H1 (cell line): Measurements from ENCODE around the gene RPTOR. TPM values are rescaled to one million over a fixed set of nuclear protein-coding genes. Genes with fewer than 3 reads are reported as not detected.
A peak's percentile ranks its signal among the peaks of the same experiment; 100 is the strongest.

ENCODE experiments used
- CTCF ChIA-PET: fragments of 300-600 bp; sonication (Branson Sonifier 250); formaldehyde crosslinking; loops from one replicate; lab custom pipeline; 2021; ENCODE audit not compliant: partially characterized antibody; lab: Charles Lee
- POLR2A ChIA-PET: fragments of 300-600 bp; sonication (Branson Sonifier 250); formaldehyde crosslinking; loops from one replicate; lab custom pipeline; 2021; ENCODE audit warnings: inconsistent platforms; ENCODE audit not compliant: partially characterized antibody; lab: Charles Lee
- DNase-seq, 2 experiments: peaks; one replicate each; pipeline versions ENCODE4 v3.0.0 to v3.0.0-alpha.2; 2010 to 2022; ENCODE audit warnings: low spot score in 2 of 2, low read depth in 1 of 2, mixed read lengths in 1 of 2
- FAIRE-seq: peaks from 2 replicates; lab custom pipeline; 2011; peaks lifted over from hg19 to GRCh38; lab: Jason Lieb, UNC
- H2AFZ ChIP-seq: 2 replicates; pipeline ENCODE4 v1.8.1; 2012; ENCODE audit warnings: low read length, inconsistent platforms
- H2AK5ac ChIP-seq: 2 replicates; pipeline ENCODE4 v1.6.1; 2013; ENCODE audit warnings: low read depth, low read length
- H2BK120ac ChIP-seq: replicated peaks from 2 replicates; pipeline ENCODE3; 2013; ENCODE audit warnings: low read depth, low read length, inconsistent platforms
- H2BK12ac ChIP-seq: 2 replicates; pipeline ENCODE4 v1.6.1; 2013; ENCODE audit warnings: low read depth, low read length
- H2BK15ac ChIP-seq: 2 replicates; pipeline ENCODE4 v1.6.1; 2013; ENCODE audit warnings: low read length
- H2BK20ac ChIP-seq: 2 replicates; pipeline ENCODE4 v1.6.1; 2013; ENCODE audit warnings: low read length
- H2BK5ac ChIP-seq: 2 replicates; pipeline ENCODE4 v1.6.1; 2013; ENCODE audit warnings: low read depth, low read length
- H3K14ac ChIP-seq: 2 replicates; pipeline ENCODE4 v1.6.1; 2013; ENCODE audit warnings: inconsistent platforms; ENCODE audit not compliant: insufficient read length
- H3K18ac ChIP-seq: 2 replicates; pipeline ENCODE4 v1.6.1; 2013; ENCODE audit warnings: low read length; ENCODE audit errors: extremely low read depth
- H3K23ac ChIP-seq: 2 replicates; pipeline ENCODE4 v1.6.1; 2013; ENCODE audit warnings: inconsistent platforms; ENCODE audit not compliant: insufficient read length
- H3K23me2 ChIP-seq: 2 replicates; pipeline ENCODE4 v1.6.1; 2013; ENCODE audit warnings: low read depth, low read length
- H3K27ac ChIP-seq: 2 replicates; pipeline ENCODE4 v1.6.1; 2011; ENCODE audit warnings: low read depth, low read length, inconsistent platforms
- H3K27me3 ChIP-seq, 4 experiments: replicated peaks in 1 of 4; 1 replicate in 1 of 4; 2 replicates in 3 of 4; pipeline versions ENCODE4 v1.6.1 to v1.8.1; 2011 to 2013; ENCODE audit warnings: low read length in 3 of 4, mild to moderate bottlenecking in 3 of 4, inconsistent platforms in 2 of 4, mixed read lengths in 2 of 4, moderate library complexity in 1 of 4; ENCODE audit not compliant: control insufficient read depth in 3 of 4, insufficient read depth in 3 of 4; ENCODE audit errors: extremely low read depth in 1 of 4
- H3K36me3 ChIP-seq, 4 experiments: 2 replicates each; pipeline versions ENCODE4 v1.6.1 to v1.8.1; 2011 to 2013; ENCODE audit warnings: mild to moderate bottlenecking in 4 of 4, low read length in 3 of 4, moderate library complexity in 2 of 4, control low read depth in 1 of 4, inconsistent platforms in 1 of 4; ENCODE audit not compliant: insufficient read depth in 4 of 4, control insufficient read depth in 2 of 4
- H3K4ac ChIP-seq: replicated peaks from 2 replicates; pipeline ENCODE3; 2013; ENCODE audit warnings: low read length, low read depth, mixed read lengths, inconsistent platforms; ENCODE audit not compliant: insufficient read length
- H3K4me1 ChIP-seq, 4 experiments: replicated peaks in 1 of 4; 1 replicate in 1 of 4; 2 replicates in 3 of 4; pipeline versions ENCODE4 v1.6.1 to v1.8.1; 2011 to 2013; ENCODE audit warnings: low read length in 3 of 4, inconsistent platforms in 2 of 4, mixed read lengths in 1 of 4; ENCODE audit not compliant: insufficient read depth in 4 of 4, control insufficient read depth in 3 of 4
- H3K4me2 ChIP-seq, 2 experiments: 2 replicates each; pipeline versions ENCODE4 v1.6.1 to v1.8.1; 2011 to 2013; ENCODE audit warnings: low read depth in 2 of 2, low read length in 2 of 2, control low read depth in 1 of 2, inconsistent platforms in 1 of 2, mild to moderate bottlenecking in 1 of 2; ENCODE audit not compliant: insufficient read depth in 1 of 2
- H3K4me3 ChIP-seq, 4 experiments: fragments of 200-600, 300-600 bp in 1 of 4; sonication (generic), shearing (Covaris generic), sonication (Bioruptor Twin) in 1 of 4; 2 replicates each; pipeline versions ENCODE4 v1.5.1 to v1.8.1; 2011 to 2016; ENCODE audit warnings: low read length in 4 of 4, low read depth in 3 of 4, control low read depth in 2 of 4, inconsistent platforms in 2 of 4, mild to moderate bottlenecking in 2 of 4, mixed read lengths in 1 of 4, moderate library complexity in 1 of 4; ENCODE audit not compliant: insufficient read depth in 2 of 4; ENCODE audit errors: extremely low read depth in 1 of 4
- H3K56ac ChIP-seq: replicated peaks from 2 replicates; pipeline ENCODE3; 2013; ENCODE audit warnings: low read depth, mild to moderate bottlenecking, mixed read lengths, low read length, inconsistent platforms; ENCODE audit not compliant: insufficient read length
- H3K79me1 ChIP-seq: 2 replicates; pipeline ENCODE4 v1.6.1; 2013; ENCODE audit warnings: low read depth, low read length, control low read depth
- H3K79me2 ChIP-seq, 2 experiments: 2 replicates each; pipeline versions ENCODE4 v1.6.1 to v1.8.1; 2012 to 2013; ENCODE audit warnings: low read length in 2 of 2, mild to moderate bottlenecking in 2 of 2, inconsistent platforms in 1 of 2; ENCODE audit not compliant: insufficient read depth in 2 of 2, control insufficient read depth in 1 of 2
- H3K9ac ChIP-seq, 4 experiments: replicated peaks in 1 of 4; 1 replicate in 1 of 4; 2 replicates in 3 of 4; pipeline versions ENCODE4 v1.6.1 to v1.8.1; 2011 to 2013; ENCODE audit warnings: low read depth in 3 of 4, low read length in 3 of 4, control low read depth in 2 of 4, mild to moderate bottlenecking in 2 of 4, moderate library complexity in 2 of 4, inconsistent platforms in 1 of 4; ENCODE audit errors: extremely low read depth in 1 of 4
- H3K9me3 ChIP-seq, 2 experiments: 2 replicates each; pipeline versions ENCODE4 v1.6.1 to v1.8.1; 2012 to 2013; ENCODE audit warnings: mild to moderate bottlenecking in 2 of 2, moderate library complexity in 2 of 2, control low read depth in 1 of 2, inconsistent platforms in 1 of 2, low read depth in 1 of 2, low read length in 1 of 2, mixed read lengths in 1 of 2; ENCODE audit not compliant: insufficient read depth in 2 of 2
- H4K20me1 ChIP-seq, 2 experiments: replicated peaks in 1 of 2; 2 replicates each; pipeline versions ENCODE3 to v1.8.1; 2011 to 2013; ENCODE audit warnings: inconsistent platforms in 2 of 2, low read length in 2 of 2, mild to moderate bottlenecking in 1 of 2; ENCODE audit not compliant: insufficient read depth in 2 of 2, control insufficient read depth in 1 of 2
- H4K5ac ChIP-seq: 2 replicates; pipeline ENCODE4 v1.6.1; 2013; ENCODE audit warnings: low read length, low read depth, mixed read lengths, inconsistent platforms; ENCODE audit not compliant: insufficient read length
- H4K8ac ChIP-seq: 2 replicates; pipeline ENCODE4 v1.8.0; 2013; ENCODE audit warnings: mild to moderate bottlenecking, moderate library complexity, low read length, inconsistent platforms; ENCODE audit not compliant: insufficient read depth; ENCODE audit errors: extremely low read depth
- H4K91ac ChIP-seq: replicated peaks from 2 replicates; pipeline ENCODE3; 2013; ENCODE audit warnings: low read length, mixed read lengths, inconsistent platforms; ENCODE audit not compliant: insufficient read length
- CHD1 ChIP-seq: IDR thresholded peaks from 2 replicates; pipeline ENCODE4 v1.6.1; 2012; ENCODE audit warnings: low read depth, low read length, improper control_type of control experiment
- KDM1A ChIP-seq: fragments of 200-600, 300-600 bp; sonication (generic); IDR thresholded peaks from 2 replicates; pipeline ENCODE4 v1.7.1; 2016; ENCODE audit warnings: mild to moderate bottlenecking, low read length, borderline replicate concordance
- WGBS, 2 experiments: shearing (Covaris generic) in 1 of 2; methylation state at CpG; one replicate each; pipeline versions ENCODE4 v1.1.6 to v1.1.7; 2013 to 2015; ENCODE audit warnings: low lambda C conversion rate in 2 of 2, mixed read lengths in 2 of 2, inconsistent platforms in 1 of 2, low coverage in 1 of 2, missing lambda C conversion rate in 1 of 2; ENCODE audit not compliant: insufficient replicate concordance in 2 of 2, insufficient coverage in 1 of 2, insufficient read length in 1 of 2; ENCODE audit errors: extremely low coverage in 1 of 2, missing lambda C conversion rate in 1 of 2; 5-methylcytosine and 5-hydroxymethylcytosine counted together
- polyA plus RNA-seq, 7 experiments: library from polyadenylated mRNA; depleted of rRNA in 3 of 7; stranded (reverse) in 5 of 7; unstranded in 2 of 7; fragments of >200 nt in 5 of 7; fragments of 200-250 nt in 2 of 7; gene quantifications; 1 replicate in 5 of 7; 2 replicates in 1 of 7; 4 replicates in 1 of 7; pipeline versions ENCODE4 v1.2.1 to v1.2.3, GENCODE V29; 2011 to 2013; ENCODE audit warnings: missing spikeins in 2 of 7, mixed read lengths in 2 of 7
- total RNA-seq: library from RNA; stranded (reverse); fragmentation: NEBNext Ultra II Directional; extraction: Animal tissue kit (Norgen Biotek cat#: 25700); gene quantifications from 2 replicates; pipeline ENCODE4 v1.2.1, GENCODE V29; 2021

The RPTOR gene
- total and polyA plus RNA-seq, 2 of the 8 experiments (the other 6 are each of a cell fraction or from before 2014, with no cell fraction given), result 6.9 to 28.7 TPM

DNA sequence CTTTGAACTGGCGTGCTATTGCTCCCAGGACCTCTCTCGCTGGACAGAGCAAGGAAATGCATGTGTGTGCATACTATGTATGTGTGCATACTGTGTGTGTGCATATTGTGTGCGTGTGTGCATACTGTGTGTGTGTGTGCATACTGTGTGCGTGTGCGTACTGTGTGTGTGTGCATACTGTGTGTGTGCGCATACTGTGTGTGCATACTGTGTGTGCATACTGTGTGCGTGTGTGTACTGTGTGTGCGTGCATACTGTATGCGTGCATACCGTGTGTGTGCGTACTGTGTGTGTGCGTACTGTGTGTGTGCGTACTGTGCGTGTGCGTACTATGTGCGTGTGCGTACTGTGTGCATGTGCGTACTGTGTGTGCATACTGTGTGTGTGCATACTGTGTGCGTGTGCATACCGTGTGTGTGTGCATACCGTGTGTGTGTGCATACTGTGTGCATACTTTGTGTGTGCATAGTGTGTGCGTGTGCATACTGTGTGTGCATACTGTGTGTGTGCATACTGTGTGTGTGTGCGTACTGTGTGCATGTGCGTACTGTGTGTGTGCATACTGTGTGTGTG is 89.4 kb downstream of the RPTOR start:
- no peak for DNase-seq
- no peak for FAIRE-seq
- Histone ChIP-seq H2BK15ac (peak overlapping the region; percentile 21), H2AK5ac (peak overlapping the region; percentile 99), H3K36me3 (no peaks in the 10 kb centered on the region), H3K4ac (no peak overlapping the region), H2BK12ac (peak overlapping the region; percentile 94; the same call in 1 of the 2 replicates), H4K5ac (no peak overlapping the region), H3K14ac (no peak overlapping the region), H3K27ac (no peak overlapping the region; the same call in 1 of the 2 replicates), H2AFZ (no peak overlapping the region), H4K91ac (peak overlapping the region; percentile 78), H2BK5ac (peak overlapping the region; percentile 77; the same call in 1 of the 2 replicates), H3K9ac (peak overlapping the region in 1 of 4 experiments; percentile 8; a peak in 1 of 7 replicates), H3K23me2 (peaks cover 2% of the 10 kb centered on the region; the same call in 1 of the 2 replicates), H3K79me1 (peaks cover 25% of the 10 kb centered on the region), H3K79me2 (peaks cover 0 to 23% of the 10 kb centered on the region in 2 experiments; a peak in 2 of 4 replicates), H2BK20ac (no peak overlapping the region), H3K23ac (peak overlapping the region; percentile 17), H3K4me3 (no peak overlapping the region), H2BK120ac (no peak overlapping the region), H3K4me1 (peaks cover 0 to 7% (median 1%) of the 10 kb centered on the region in 4 experiments; a peak in 2 of 7 replicates), H3K18ac (no peak overlapping the region), H3K56ac (no peak overlapping the region), H3K4me2 (no peak overlapping the region; a peak in 1 of 4 replicates), H4K20me1 (peaks cover 9 to 22% of the 10 kb centered on the region in 2 experiments), H4K8ac (no peak overlapping the region), H3K27me3 (no peaks in the 10 kb centered on the region), H3K9me3 (no peaks in the 10 kb centered on the region)
- TF ChIP-seq KDM1A (0 out of 2 replicates have a peak, but pooled peaks have one; percentile 69), CHD1 (no peak)
- CTCF ChIA-PET, result interaction anchor here (1.2 kb wide), 1 partner anchor 16 kb away, joined by 7 read pairs; no protein-coding TSS in a partner anchor
- POLR2A ChIA-PET, result interaction anchor here (1.0 to 1.3 kb wide), 2 partner anchors 12 to 15 kb away, joined by 3 read pairs; no protein-coding TSS in a partner anchor
- WGBS, 2 experiments, result 89% methylated on average over 24 of the region's 24 CpGs; no CpG with 5 or more reads in 1 of the 2 experiments
